ENCODE data around the gene DPYSL4.

DNA sequence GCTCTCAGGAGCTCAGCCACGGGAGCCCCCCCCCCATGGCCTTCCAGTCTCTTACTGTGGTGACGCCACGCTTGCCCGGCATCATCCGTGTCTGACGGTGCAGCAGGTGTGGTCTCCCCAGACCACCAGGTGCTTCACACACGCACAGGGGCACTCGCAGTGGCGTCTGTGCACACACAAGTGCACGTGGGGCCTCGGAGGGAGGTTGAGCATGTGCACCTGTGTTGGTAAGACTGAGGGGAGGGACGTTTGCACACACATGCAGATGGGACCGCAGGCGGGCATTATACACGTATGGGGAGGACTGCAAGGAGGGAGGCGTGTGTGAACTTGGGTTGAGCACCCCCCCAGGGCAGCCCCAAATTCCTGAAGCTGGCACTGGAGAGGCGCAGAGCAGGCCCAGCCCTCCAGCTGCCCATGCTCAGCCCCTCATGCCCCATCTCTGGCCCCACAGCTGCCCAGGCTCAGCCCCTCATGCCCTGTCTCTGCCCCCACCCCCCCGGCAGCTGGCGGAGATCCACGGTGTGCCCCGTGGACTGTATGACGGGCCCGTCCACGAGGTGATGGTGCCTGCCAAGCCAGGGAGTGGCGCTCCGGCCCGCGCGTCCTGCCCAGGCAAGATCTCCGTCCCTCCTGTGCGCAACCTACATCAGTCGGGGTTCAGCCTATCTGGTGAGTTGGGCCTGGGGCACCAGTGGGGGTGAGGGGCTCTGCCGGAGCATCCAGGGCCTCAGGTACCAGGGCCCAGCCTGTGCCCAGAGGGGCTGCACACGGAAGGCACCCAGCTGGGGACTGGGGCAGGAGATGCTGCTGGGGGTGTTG, 16.7 kb downstream of the DPYSL4 start:
- TF ChIP-seq HNRNPK (IDR thresholded peaks at IDR 0.05; ENCODE audit: low read depth, low read length, poor library complexity, severe bottlenecking) (no peak), YY1 (IDR thresholded peaks at IDR 0.05; ENCODE audit: insufficient read depth, insufficient replicate concordance, low read depth, low read length) (no peak), POLR2A (IDR thresholded peaks at IDR 0.05; ENCODE audit: insufficient read depth in 1 of 2, low read depth in 2 of 2, low read length in 2 of 2) (no peak), MYC (CRISPR knock-in tag; IDR thresholded peaks at IDR 0.05; ENCODE audit: borderline replicate concordance) (no peak), ZNF430 (CRISPR knock-in tag; IDR thresholded peaks at IDR 0.05) (no peak), ZNF260 (CRISPR knock-in tag; IDR thresholded peaks at IDR 0.05; ENCODE audit: borderline replicate concordance, low read depth) (no peak), ZSCAN20 (CRISPR knock-in tag; IDR thresholded peaks at IDR 0.05; ENCODE audit: borderline replicate concordance) (no peak), BHLHE40 (IDR thresholded peaks at IDR 0.05; ENCODE audit: low read length) (no peak)
